Nephron (organoid): ENCODE measurements around the gene ANO2.

Source experiments
- H3K27ac Mint-ChIP-seq, 3 experiments: 2 replicates each; pipeline ENCODE4 v1.8.0; 2020; ENCODE audit warnings: mixed read lengths in 3 of 3, mild to moderate bottlenecking in 2 of 3, moderate library complexity in 1 of 3
- H3K27me3 Mint-ChIP-seq: 2 replicates; pipeline ENCODE4 v1.8.0; 2021; ENCODE audit warnings: low read depth, mild to moderate bottlenecking, moderate library complexity, mixed read lengths
- H3K36me3 Mint-ChIP-seq: 2 replicates; pipeline ENCODE4 v1.8.0; 2020; ENCODE audit warnings: low read depth, mixed read lengths
- H3K4me1 Mint-ChIP-seq: 2 replicates; pipeline ENCODE4 v1.8.0; 2020; ENCODE audit warnings: mixed read lengths
- H3K4me3 Mint-ChIP-seq, 3 experiments: 2 replicates each; pipeline ENCODE4 v1.8.0; 2020; ENCODE audit warnings: mild to moderate bottlenecking in 3 of 3, mixed read lengths in 3 of 3, moderate library complexity in 2 of 3
- H3K9me3 Mint-ChIP-seq: 2 replicates; pipeline ENCODE4 v1.8.0; 2020; ENCODE audit warnings: mixed read lengths
- TF ChIP-seq, protein P1 (sequence below), 3 experiments: fragments of 200-600 bp; sonication (generic); IDR thresholded peaks; one replicate each; pipeline ENCODE4 v1.5.0; 2021; ENCODE audit warnings: antibody characterized with exemption in 3 of 3; ENCODE audit not compliant: unreplicated experiment in 3 of 3

ANO2 gene

DNA sequence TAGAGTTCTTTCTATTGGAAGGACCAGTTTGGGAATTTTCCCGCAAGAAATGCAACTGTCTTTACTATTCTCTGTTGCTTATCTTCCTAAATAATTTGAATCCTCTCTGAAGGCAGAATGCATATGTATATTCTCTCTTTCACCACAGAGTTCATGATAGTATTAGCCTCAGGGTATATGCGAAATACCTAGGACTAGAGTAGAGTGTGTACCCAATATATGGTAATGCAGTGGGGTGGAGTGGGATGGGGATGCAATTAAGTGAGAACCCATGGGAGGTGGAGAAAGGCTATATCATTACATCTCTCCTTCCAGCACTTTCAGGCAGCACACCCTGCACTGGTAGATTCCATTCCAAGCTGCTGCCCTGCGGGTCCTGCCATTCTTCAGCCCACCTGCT, 207.3 kb downstream of the ANO2 start:
- peaks cover 10% of the 10 kb centered on the region for H3K4me1 Mint-ChIP-seq
- H3K9me3 Mint-ChIP-seq, result no peaks in the 10 kb centered on the region
- peaks cover 25% of the 10 kb centered on the region for H3K27me3 Mint-ChIP-seq
- H3K4me3 Mint-ChIP-seq, result no peak overlapping the region
- no peak overlapping the region for H3K27ac Mint-ChIP-seq
- TF ChIP-seq, protein P1, sequence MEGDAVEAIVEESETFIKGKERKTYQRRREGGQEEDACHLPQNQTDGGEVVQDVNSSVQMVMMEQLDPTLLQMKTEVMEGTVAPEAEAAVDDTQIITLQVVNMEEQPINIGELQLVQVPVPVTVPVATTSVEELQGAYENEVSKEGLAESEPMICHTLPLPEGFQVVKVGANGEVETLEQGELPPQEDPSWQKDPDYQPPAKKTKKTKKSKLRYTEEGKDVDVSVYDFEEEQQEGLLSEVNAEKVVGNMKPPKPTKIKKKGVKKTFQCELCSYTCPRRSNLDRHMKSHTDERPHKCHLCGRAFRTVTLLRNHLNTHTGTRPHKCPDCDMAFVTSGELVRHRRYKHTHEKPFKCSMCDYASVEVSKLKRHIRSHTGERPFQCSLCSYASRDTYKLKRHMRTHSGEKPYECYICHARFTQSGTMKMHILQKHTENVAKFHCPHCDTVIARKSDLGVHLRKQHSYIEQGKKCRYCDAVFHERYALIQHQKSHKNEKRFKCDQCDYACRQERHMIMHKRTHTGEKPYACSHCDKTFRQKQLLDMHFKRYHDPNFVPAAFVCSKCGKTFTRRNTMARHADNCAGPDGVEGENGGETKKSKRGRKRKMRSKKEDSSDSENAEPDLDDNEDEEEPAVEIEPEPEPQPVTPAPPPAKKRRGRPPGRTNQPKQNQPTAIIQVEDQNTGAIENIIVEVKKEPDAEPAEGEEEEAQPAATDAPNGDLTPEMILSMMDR (IDR thresholded peaks at IDR 0.05; ENCODE audit: unreplicated experiment in 3 of 3), result no peak
- no peaks in the 10 kb centered on the region for H3K36me3 Mint-ChIP-seq

DNA sequence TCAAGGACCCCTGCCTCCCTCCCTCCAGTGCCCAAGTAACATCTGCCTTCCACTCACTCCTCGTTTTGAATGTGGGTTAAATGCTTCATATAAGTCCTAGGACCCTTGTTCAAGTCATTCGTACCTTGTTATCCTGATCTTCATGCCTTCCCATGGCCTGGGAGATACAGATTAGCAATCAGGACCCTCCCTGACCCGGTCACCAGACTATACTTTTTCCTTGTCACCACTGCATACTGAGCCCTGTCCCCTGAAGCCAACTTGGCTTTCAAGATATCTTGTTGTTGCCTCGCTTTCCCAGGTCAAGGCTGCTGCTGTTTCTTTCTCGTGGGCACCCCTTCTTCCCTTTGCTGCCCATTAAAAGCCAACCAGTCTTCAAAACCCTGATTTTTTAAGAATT, 208.5 kb downstream of the ANO2 start:
- TF ChIP-seq, protein P1 (IDR thresholded peaks at IDR 0.05; ENCODE audit: unreplicated experiment in 3 of 3), result no peak
- peaks cover 5% of the 10 kb centered on the region for H3K4me1 Mint-ChIP-seq
- no peak overlapping the region for H3K4me3 Mint-ChIP-seq
- no peaks in the 10 kb centered on the region for H3K36me3 Mint-ChIP-seq
- no peaks in the 10 kb centered on the region for H3K9me3 Mint-ChIP-seq
- H3K27me3 Mint-ChIP-seq, result peaks cover 24% of the 10 kb centered on the region
- H3K27ac Mint-ChIP-seq, result no peak overlapping the region

DNA sequence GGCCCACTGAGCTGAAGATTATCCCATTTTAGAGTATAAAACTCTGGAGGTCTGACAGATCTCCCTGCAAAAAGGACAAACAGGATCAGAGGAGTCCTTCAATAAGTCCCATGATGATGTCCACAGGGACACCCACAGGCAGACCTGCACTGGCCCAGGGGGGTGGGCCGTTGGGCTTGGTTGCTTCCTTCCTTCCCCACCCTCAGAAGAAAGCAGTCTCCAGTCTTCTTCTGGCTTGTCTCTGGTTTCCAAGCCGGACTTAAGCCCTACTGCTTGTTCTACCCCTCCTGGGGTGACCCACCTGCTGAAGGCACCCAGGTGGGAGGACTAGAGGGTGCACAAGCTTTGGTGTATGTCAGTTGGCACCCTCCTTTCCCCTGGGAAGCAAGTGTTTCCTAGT, 209.0 kb downstream of the ANO2 start:
- H3K36me3 Mint-ChIP-seq, result no peaks in the 10 kb centered on the region
- TF ChIP-seq, protein P1 (IDR thresholded peaks at IDR 0.05; ENCODE audit: unreplicated experiment in 3 of 3), result no peak
- H3K4me3 Mint-ChIP-seq, result no peak overlapping the region
- peaks cover 24% of the 10 kb centered on the region for H3K27me3 Mint-ChIP-seq
- H3K4me1 Mint-ChIP-seq, result peaks cover 5% of the 10 kb centered on the region
- no peaks in the 10 kb centered on the region for H3K9me3 Mint-ChIP-seq
- H3K27ac Mint-ChIP-seq, result no peak overlapping the region

DNA sequence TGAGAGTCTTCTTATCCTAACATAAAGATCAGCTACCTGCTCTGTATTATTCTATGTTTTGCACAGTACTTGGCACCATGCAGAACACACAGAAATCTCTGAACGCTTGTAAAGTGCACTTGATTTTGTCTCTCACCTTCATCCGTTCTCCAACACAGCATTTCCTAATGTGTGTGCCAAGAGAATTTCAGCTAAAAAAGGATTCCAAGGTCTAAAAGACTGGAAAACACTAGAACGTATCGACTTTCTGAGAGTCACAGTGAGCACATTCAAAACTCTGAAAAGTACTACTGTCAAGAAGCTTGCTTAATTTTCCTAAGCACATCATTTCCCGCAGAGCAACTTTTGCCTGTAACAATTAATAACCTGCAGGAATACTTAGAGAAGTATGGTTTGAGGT, 211.1 kb downstream of the ANO2 start:
- H3K4me1 Mint-ChIP-seq, result peaks cover 5% of the 10 kb centered on the region
- H3K9me3 Mint-ChIP-seq, result no peaks in the 10 kb centered on the region
- peaks cover 16% of the 10 kb centered on the region for H3K27me3 Mint-ChIP-seq
- no peak overlapping the region for H3K4me3 Mint-ChIP-seq
- no peaks in the 10 kb centered on the region for H3K36me3 Mint-ChIP-seq
- TF ChIP-seq, protein P1 (IDR thresholded peaks at IDR 0.05; ENCODE audit: unreplicated experiment in 3 of 3), result no peak
- no peak overlapping the region for H3K27ac Mint-ChIP-seq

- TF ChIP-seq, protein P1 (IDR thresholded peaks at IDR 0.05; ENCODE audit: unreplicated experiment in 3 of 3), result no peak
- no peak overlapping the region for H3K27ac Mint-ChIP-seq
- peaks cover 5% of the 10 kb centered on the region for H3K4me1 Mint-ChIP-seq
- no peaks in the 10 kb centered on the region for H3K9me3 Mint-ChIP-seq
- H3K4me3 Mint-ChIP-seq, result no peak overlapping the region
- peaks cover 11% of the 10 kb centered on the region for H3K27me3 Mint-ChIP-seq
- H3K36me3 Mint-ChIP-seq, result no peaks in the 10 kb centered on the region
These were observed 211.8 kb downstream of the ANO2 start for GRCh38 chr12:5733136-5733755.

DNA sequence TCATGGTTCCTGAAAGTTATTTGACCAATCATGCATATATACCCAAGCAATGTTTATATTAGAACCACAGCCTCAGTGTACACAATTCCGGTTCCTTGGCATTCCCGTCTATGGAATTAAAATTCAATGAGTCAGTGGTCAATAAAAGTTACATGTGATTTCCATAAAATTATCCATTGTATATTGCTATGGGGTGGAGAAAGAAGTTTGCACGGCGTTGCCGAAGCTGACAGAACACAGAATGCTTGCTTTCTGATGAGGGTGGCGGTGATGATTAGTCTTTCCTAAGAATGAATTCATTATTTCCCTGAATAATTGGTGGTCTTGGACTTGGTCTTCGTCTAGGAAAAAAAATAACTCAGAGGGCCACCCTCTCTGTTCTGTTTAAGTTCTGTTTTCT, 214.1 kb downstream of the ANO2 start:
- Mint-ChIP-seq H3K27ac (no peak overlapping the region), H3K4me1 (peaks cover 5% of the 10 kb centered on the region), H3K27me3 (peaks cover 4% of the 10 kb centered on the region), H3K9me3 (no peaks in the 10 kb centered on the region), H3K4me3 (no peak overlapping the region), H3K36me3 (no peaks in the 10 kb centered on the region)
- TF ChIP-seq, protein P1 (IDR thresholded peaks at IDR 0.05; ENCODE audit: unreplicated experiment in 3 of 3), result no peak
